H1 (cell line): ENCODE measurements around the gene IFNAR2.

ENCODE experiments used
- ASH2L ChIP-seq: fragments of 200-600, 300-600 bp; sonication (generic); IDR thresholded peaks from one replicate; pipeline ENCODE4 v1.7.1; 2017; ENCODE audit warnings: low read length
- CTCF ChIP-seq, 3 experiments: IDR thresholded peaks; 1 replicate in 2 of 3; 2 replicates in 1 of 3; pipeline versions ENCODE4 v1.5.1 to v1.6.1; 2011; ENCODE audit warnings: low read length in 3 of 3, mild to moderate bottlenecking in 3 of 3, inconsistent platforms in 2 of 3, low read depth in 1 of 3, moderate library complexity in 1 of 3; ENCODE audit not compliant: insufficient read depth in 1 of 3; ENCODE audit errors: control extremely low read depth in 1 of 3
- EGR1 ChIP-seq: IDR thresholded peaks from 2 replicates; pipeline ENCODE4 v1.6.1; 2011; ENCODE audit warnings: low read depth, low read length, borderline replicate concordance
- POLR2A ChIP-seq, 2 experiments: IDR thresholded peaks; 1 replicate in 1 of 2; 2 replicates in 1 of 2; pipeline ENCODE4 v1.6.1; 2011; ENCODE audit warnings: low read depth in 2 of 2, low read length in 2 of 2, mild to moderate bottlenecking in 2 of 2; ENCODE audit errors: control extremely low read depth in 1 of 2
- POLR2AphosphoS5 ChIP-seq: IDR thresholded peaks from 2 replicates; pipeline ENCODE4 v1.6.1; 2011; ENCODE audit warnings: low read depth, low read length
- RFX5 ChIP-seq: IDR thresholded peaks from 2 replicates; pipeline ENCODE4 v1.6.1; 2011; ENCODE audit warnings: low read depth, low read length, improper control_type of control experiment, borderline replicate concordance
- RXRA ChIP-seq: IDR thresholded peaks from 2 replicates; pipeline ENCODE4 v1.6.1; 2011; ENCODE audit warnings: low read depth, mild to moderate bottlenecking, low read length, moderate library complexity; ENCODE audit not compliant: insufficient read depth
- SIN3A ChIP-seq, 2 experiments: IDR thresholded peaks in 1 of 2; conservative IDR thresholded peaks in 1 of 2; 2 replicates each; pipeline ENCODE4 v1.6.1; 2011 to 2012; ENCODE audit warnings: low read length in 2 of 2, improper control_type of control experiment in 1 of 2, low read depth in 1 of 2, mild to moderate bottlenecking in 1 of 2
- USF2 ChIP-seq: IDR thresholded peaks from 2 replicates; pipeline ENCODE4 v1.6.1; 2011; ENCODE audit warnings: low read length, improper control_type of control experiment

GRCh38 chr21:33273044-33273443 lies 43.3 kb downstream of the IFNAR2 start:
- no peak for TF ChIP-seq POLR2A (IDR thresholded peaks at IDR 0.05; ENCODE audit: control extremely low read depth in 1 of 2, low read depth in 2 of 2, low read length in 2 of 2)
- no peak for TF ChIP-seq USF2
- TF ChIP-seq CTCF (IDR thresholded peaks at IDR 0.05; ENCODE audit: control extremely low read depth in 1 of 3, insufficient read depth in 1 of 3, low read depth in 1 of 3, low read length in 3 of 3) = no peak
- no peak for TF ChIP-seq RFX5
- no peak for TF ChIP-seq POLR2AphosphoS5
- TF ChIP-seq RXRA = no peak
- no peak for TF ChIP-seq ASH2L
- no peak for TF ChIP-seq EGR1
- TF ChIP-seq SIN3A (conservative IDR thresholded peaks at IDR 0.05 in 1 of 2, IDR thresholded peaks at IDR 0.05 in 1 of 2; ENCODE audit: low read depth in 1 of 2, low read length in 2 of 2) = no peak
